Mucosa of descending colon (tissue), 3 donors: ENCODE data around the gene IL21R. TPM values are rescaled to one million over a fixed set of nuclear protein-coding genes. Genes with fewer than 3 reads are reported as not detected.

Source experiments
- ATAC-seq: fragments of 200-7000 bp; cut with Tn5 transposase; one replicate; pipeline ENCODE4 v1.9.1; 2020; ENCODE audit warnings: mild to moderate bottlenecking, moderate library complexity
- DNase-seq, 3 donors: peaks; one replicate each; pipeline ENCODE4 v3.0.0-alpha.2; 2020
- H3K36me3 ChIP-seq: fragments of 200-600 bp; one replicate; pipeline ENCODE4 v1.8.0; 2021; ENCODE audit warnings: low read depth, mild to moderate bottlenecking
- H3K4me1 ChIP-seq: fragments of 200-600 bp; one replicate; pipeline ENCODE4 v1.8.0; 2021; ENCODE audit warnings: low read depth, mild to moderate bottlenecking
- H3K4me3 ChIP-seq: fragments of 200-600 bp; one replicate; pipeline ENCODE4 v1.8.0; 2021; ENCODE audit warnings: mild to moderate bottlenecking
- H3K9me3 ChIP-seq: fragments of 200-600 bp; one replicate; pipeline ENCODE4 v1.8.0; 2021; ENCODE audit warnings: mild to moderate bottlenecking
- intact Hi-C, 2 donors: fragments of 100-400 bp; cut with DNase I in 1 of 2; cut with micrococcal nuclease in 1 of 2; formaldehyde crosslinking; loops; one replicate each; pipeline versions ENCODE4 v1.11.0 to v1.11.1; 2022; cut with DNase I, micrococcal nuclease
- total RNA-seq, 3 donors: library from RNA; stranded (reverse); fragmentation: NEBNext Ultra II Directional in 2 of 3; extraction: Animal tissue kit (Norgen Biotek cat#: 25700) in 2 of 3; gene quantifications; one replicate each; pipeline versions ENCODE4 v1.2.1 to v1.2.4, GENCODE V29; 2021 to 2023
- TF ChIP-seq, protein P1 (sequence below): fragments of 200-600 bp; IDR thresholded peaks from one replicate; pipeline ENCODE4 v1.8.0; 2022; ENCODE audit warnings: antibody characterized with exemption, mild to moderate bottlenecking
- donor health status: DM: no; HTN: no; CAD: no; lungs with moderate emphysema.
- donor health status: DM: no; HTN: no; CAD: no.
- donor health status: DM: no; HTN: yes; CAD: no.

The IL21R gene
- total RNA-seq, 3 donors from 2014 or later, result 0.47 to 1.4 (median 1.0) TPM

DNA sequence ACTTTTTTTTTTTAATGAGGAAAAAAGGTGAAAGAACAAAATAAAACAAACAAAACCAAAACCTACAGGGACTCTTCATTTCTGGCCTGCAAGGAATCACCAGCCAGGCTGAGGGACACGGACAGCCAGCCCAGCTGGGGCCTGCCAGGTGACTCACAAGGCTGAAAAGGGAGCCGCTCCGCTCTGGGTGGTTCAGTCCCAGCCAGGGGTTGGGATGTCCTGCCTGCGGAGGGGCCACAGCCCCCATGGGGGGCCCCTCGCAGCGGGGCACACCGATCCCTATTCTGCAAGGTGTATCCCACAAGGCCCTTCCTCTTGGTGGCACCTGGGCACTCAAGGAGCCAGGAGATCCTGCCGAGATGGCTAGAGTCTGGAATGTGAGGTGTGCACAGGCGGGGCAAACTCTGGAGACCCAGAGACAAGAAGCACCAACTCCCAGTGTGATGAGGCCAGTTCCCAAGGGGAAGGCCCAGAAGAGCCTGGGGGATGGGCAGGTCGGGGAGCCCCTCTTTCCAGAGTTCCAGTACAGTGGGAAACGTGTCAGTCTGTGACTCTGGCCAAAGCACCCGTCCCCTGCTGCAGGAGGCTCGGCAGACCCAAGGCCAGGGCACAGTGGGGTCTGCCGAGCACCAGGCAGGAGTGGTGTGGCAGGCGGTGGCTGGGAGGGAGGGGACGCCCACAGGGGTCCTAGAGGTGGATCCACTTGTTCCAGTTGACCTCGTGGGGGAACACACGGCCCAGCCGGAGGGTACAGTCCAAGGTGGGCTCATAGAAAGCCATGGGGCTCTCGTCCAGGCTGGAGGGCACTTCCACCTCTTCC lies 58.9 kb downstream of the IL21R start:
- Histone ChIP-seq H3K4me3 (no peak overlapping the region), H3K4me1 (no peaks in the 10 kb centered on the region), H3K36me3 (peaks cover 5% of the 10 kb centered on the region), H3K9me3 (no peaks in the 10 kb centered on the region)
- ATAC-seq (no peak), DNase-seq (peak in 1 of 3 donors; percentile 41)
- intact Hi-C loops, result no loop called here
- TF ChIP-seq, protein P1, sequence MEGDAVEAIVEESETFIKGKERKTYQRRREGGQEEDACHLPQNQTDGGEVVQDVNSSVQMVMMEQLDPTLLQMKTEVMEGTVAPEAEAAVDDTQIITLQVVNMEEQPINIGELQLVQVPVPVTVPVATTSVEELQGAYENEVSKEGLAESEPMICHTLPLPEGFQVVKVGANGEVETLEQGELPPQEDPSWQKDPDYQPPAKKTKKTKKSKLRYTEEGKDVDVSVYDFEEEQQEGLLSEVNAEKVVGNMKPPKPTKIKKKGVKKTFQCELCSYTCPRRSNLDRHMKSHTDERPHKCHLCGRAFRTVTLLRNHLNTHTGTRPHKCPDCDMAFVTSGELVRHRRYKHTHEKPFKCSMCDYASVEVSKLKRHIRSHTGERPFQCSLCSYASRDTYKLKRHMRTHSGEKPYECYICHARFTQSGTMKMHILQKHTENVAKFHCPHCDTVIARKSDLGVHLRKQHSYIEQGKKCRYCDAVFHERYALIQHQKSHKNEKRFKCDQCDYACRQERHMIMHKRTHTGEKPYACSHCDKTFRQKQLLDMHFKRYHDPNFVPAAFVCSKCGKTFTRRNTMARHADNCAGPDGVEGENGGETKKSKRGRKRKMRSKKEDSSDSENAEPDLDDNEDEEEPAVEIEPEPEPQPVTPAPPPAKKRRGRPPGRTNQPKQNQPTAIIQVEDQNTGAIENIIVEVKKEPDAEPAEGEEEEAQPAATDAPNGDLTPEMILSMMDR, result no peak

DNA sequence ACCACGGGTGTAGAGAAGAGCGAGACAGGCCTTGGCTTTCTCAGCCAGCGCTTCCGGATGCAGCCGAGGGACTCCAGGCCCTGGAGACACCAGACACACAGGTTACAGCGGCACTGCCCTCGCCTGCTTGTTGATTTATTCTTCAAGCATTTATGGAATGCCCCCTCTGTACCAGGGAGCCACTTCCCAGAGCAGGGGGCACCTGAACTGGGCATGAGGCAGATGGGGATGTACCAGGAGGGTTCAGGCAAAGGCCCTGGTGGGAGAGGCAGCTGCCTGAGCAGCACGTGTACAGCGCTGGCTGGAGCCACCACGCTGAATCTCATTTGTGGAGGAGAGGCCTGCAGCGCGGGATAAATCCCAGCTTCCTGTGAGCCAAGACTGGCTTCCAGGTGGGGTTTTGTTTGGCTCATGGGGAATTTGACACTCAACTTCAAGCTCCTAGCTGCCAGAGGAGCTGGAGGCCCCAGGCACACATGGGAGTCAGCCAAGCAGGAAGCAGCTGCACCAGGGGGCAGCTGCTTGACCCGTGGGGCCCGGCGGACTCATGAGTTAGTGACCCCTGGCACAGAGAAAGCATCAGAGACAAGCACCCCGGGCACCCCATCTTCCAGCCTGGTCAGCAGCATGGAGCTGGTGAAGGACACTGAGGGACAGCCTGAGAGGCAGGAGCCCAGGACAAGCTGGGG lies 59.7 kb downstream of the IL21R start:
- TF ChIP-seq, protein P1, result no peak
- no peaks in the 10 kb centered on the region for H3K4me1 ChIP-seq
- peak in 1 of 3 donors; percentile 36 for DNase-seq
- H3K4me3 ChIP-seq, result no peak overlapping the region
- ATAC-seq, result no peak
- no peaks in the 10 kb centered on the region for H3K9me3 ChIP-seq
- H3K36me3 ChIP-seq, result peaks cover 5% of the 10 kb centered on the region
- intact Hi-C loops, result no loop called here

DNA sequence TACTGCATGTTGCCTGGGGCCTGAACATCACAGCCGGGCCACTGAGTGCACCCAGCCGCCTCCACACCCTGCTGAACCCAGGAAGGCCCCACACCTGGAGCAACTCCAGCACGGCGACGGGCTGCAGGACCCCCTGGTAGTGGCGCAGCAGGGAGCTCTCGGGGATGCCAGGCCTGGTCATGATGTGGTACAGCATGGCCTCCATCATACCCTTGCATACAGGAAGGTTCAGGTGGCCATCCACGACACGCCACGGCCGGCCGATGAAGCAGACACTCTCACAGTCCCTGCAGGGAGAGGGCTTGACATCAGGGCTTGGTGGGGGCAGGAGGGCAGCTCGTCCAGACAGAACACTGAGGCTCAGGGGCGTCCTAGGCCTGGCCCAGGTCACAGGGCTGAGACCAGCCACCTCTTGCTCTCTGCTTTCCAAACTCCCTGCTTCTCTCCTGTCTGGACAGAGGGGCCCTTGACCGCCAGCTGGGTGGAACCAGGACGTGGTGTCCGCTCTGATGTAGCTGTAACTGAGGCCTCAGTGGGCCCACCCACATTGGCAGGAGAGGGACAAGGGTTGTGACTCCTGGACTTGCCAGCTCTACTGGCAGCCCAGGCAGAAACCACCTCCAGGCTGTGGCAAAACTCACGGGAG lies 60.3 kb downstream of the IL21R start:
- TF ChIP-seq, protein P1, result no peak
- Histone ChIP-seq H3K4me1 (no peaks in the 10 kb centered on the region), H3K4me3 (no peak overlapping the region), H3K9me3 (no peaks in the 10 kb centered on the region), H3K36me3 (peaks cover 5% of the 10 kb centered on the region)
- DNase-seq, result peak in 1 of 3 donors; percentile 50
- intact Hi-C loops, result no loop called here
- no peak for ATAC-seq

DNA sequence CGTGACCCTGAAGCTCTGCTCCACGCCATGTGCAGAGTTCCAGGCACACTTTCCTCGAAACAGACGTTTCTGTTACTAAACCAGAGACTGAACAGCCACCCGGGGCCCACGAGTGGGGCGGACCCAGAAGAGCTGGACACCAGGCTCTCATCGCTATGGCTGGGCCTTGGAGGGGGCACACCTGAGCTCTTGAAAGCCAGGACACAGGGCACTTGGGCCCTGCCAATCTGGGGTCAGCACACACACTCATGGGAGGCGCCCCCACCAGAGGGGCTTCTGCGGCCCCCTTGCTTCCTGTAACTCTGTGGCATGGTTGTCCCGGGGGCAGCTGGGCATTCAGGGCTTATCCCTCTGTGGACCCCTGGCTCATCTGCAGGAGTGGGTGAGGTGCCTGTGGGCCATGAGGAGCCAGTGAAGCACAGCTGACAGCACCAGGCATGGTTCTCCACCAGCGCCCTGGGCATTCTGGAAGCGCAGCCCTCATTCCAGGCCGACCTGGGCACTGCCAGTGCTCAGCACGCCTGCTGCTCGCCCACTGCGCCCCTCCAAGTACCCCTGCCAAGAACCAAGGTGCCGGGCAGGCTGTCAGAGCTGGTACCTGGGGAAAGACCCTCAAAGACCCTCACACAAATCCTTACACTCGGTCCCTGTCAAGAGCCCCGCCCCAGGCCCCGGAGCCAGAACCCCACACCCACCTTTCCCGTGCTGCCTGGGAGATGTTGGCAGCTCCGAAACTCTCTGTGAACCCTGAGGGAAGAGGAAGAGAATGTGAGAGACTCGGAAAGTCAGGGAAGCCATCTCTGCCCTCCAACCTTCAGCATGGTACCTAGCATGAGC lies 61.1 kb downstream of the IL21R start:
- no peaks in the 10 kb centered on the region for H3K4me1 ChIP-seq
- TF ChIP-seq, protein P1, result no peak
- H3K9me3 ChIP-seq, result no peaks in the 10 kb centered on the region
- H3K4me3 ChIP-seq, result no peak overlapping the region
- peaks cover 6% of the 10 kb centered on the region for H3K36me3 ChIP-seq
- intact Hi-C loops, result no loop called here
- peak in 1 of 3 donors; percentile 40 for DNase-seq
- no peak for ATAC-seq
